Measurements from ENCODE around the gene CCL26.
A peak's percentile ranks its signal among the peaks of the same experiment; 100 is the strongest.
"Not testable (repeated sequence)": the region's sequence is repeated elsewhere in the genome, so short reads cannot be mapped to it uniquely, and the experiment has no call there.

The CCL26 gene

GRCh38 chr7:75756206-75756990 is 15.6 kb downstream of the CCL26 start:
- intact Hi-C loops (cut with DNase I): no loop called here
- no peak for DNase-seq

GRCh38 chr7:75743455-75743859 is 28.6 kb downstream of the CCL26 start:
- intact Hi-C loops (cut with DNase I): no loop called here
- no peak for DNase-seq

- DNase-seq: peak in 22 of 42 donors; percentile 9 to 59 (median 30)
- intact Hi-C loops (cut with DNase I): no loop called here
Measured at GRCh38 chr7:75740846-75741497, 31.0 kb downstream of the CCL26 start.

GRCh38 chr7:75739796-75740672 is 32.0 kb downstream of the CCL26 start:
- peak in 5 of 42 donors; percentile 4 to 26 (median 21) for DNase-seq
- intact Hi-C loops (cut with DNase I): loop anchor here (5.0 kb wide), 1 partner anchor 143 kb away; no protein-coding TSS in a partner anchor

GRCh38 chr7:75738975-75739795 is 32.8 kb downstream of the CCL26 start:
- DNase-seq: peak; percentile 100
- intact Hi-C loops (cut with DNase I): loop anchor here (5.0 kb wide), 1 partner anchor 142 kb away; no protein-coding TSS in a partner anchor

GRCh38 chr7:75738604-75738974 is 33.4 kb downstream of the CCL26 start, which contains the start of gene HIP1:
HIP1 (minus strand) TSS chr7:75738941; CDS start chr7:75738920, 21 bp downstream.
- DNase-seq: peak in 2 of 42 donors; percentile 11 to 52
- intact Hi-C loops (cut with DNase I): loop anchor here (5.0 kb wide), 1 partner anchor 141 kb away; no protein-coding TSS in a partner anchor

GRCh38 chr7:75737856-75738603 is 34.0 kb downstream of the CCL26 start:
- peak in 31 of 42 donors; percentile 2 to 73 (median 31) for DNase-seq
- intact Hi-C loops (cut with DNase I): loop anchor here (5.0 kb wide), 1 partner anchor 141 kb away; no protein-coding TSS in a partner anchor

- no peak for DNase-seq
- intact Hi-C loops (cut with DNase I): loop anchor here (5.0 kb wide), 1 partner anchor 138 kb away; no protein-coding TSS in a partner anchor
Measured at GRCh38 chr7:75735581-75736350, 36.2 kb downstream of the CCL26 start.

- intact Hi-C loops (cut with DNase I): loop anchor here (5.0 kb wide), 1 partner anchor 138 kb away; no protein-coding TSS in a partner anchor
- no peak for DNase-seq
Measured at GRCh38 chr7:75734586-75735458, 37.2 kb downstream of the CCL26 start.

GRCh38 chr7:75732764-75733630 is 39.0 kb downstream of the CCL26 start:
- no peak for DNase-seq
- intact Hi-C loops (cut with DNase I): no loop called here

- no peak for DNase-seq
- intact Hi-C loops (cut with DNase I): no loop called here
Measured at GRCh38 chr7:75732016-75732521, 39.9 kb downstream of the CCL26 start.

- intact Hi-C loops (cut with DNase I): no loop called here
- no peak for DNase-seq
Measured at GRCh38 chr7:75729851-75730274, 42.1 kb downstream of the CCL26 start.

- DNase-seq: no peak
- intact Hi-C loops (cut with DNase I): no loop called here
Measured at GRCh38 chr7:75727881-75728593, 44.0 kb downstream of the CCL26 start.

GRCh38 chr7:75727351-75727750 is 44.7 kb downstream of the CCL26 start:
- intact Hi-C loops (cut with DNase I); DNase-seq: not testable (repeated sequence)
